Heart left ventricle (tissue), 16 donors: ENCODE results near the gene EYA4. TPM values are rescaled to one million over a fixed set of nuclear protein-coding genes. Genes with fewer than 3 reads are reported as not detected.
A peak's percentile ranks its signal among the peaks of the same experiment; 100 is the strongest.

Experiments
- ATAC-seq, 4 donors: fragments of 200-7000 bp; cut with Tn5 transposase; one replicate each; pipeline ENCODE4 v1.9.1; 2020 to 2022; ENCODE audit warnings: moderate library complexity in 4 of 4, mild to moderate bottlenecking in 3 of 4, moderate number of reproducible peaks in 1 of 4
- DNase-seq, 5 donors: peaks; one replicate each; pipeline ENCODE4 v3.0.0-alpha.2; 2020
- H3K27ac ChIP-seq, 12 donors: fragments of 200-600 bp; sonication (generic) in 4 of 12; one replicate each; pipeline versions ENCODE4 v1.5.0 to v1.8.0; 2016 to 2022; ENCODE audit warnings: mild to moderate bottlenecking in 2 of 12
- H3K27me3 ChIP-seq, 9 donors: fragments of 200-600 bp; sonication (generic) in 2 of 9; one replicate each; pipeline versions ENCODE4 v1.5.1 to v1.8.0; 2016 to 2022; ENCODE audit warnings: mild to moderate bottlenecking in 3 of 9
- H3K36me3 ChIP-seq, 9 donors: fragments of 200-600 bp; sonication (generic) in 2 of 9; one replicate each; pipeline versions ENCODE4 v1.5.0 to v1.8.0; 2018 to 2022; ENCODE audit warnings: mild to moderate bottlenecking in 2 of 9
- H3K4me1 ChIP-seq, 12 donors: fragments of 200-600 bp; sonication (generic) in 4 of 12; one replicate each; pipeline versions ENCODE4 v1.5.0 to v1.8.0; 2016 to 2022; ENCODE audit warnings: mild to moderate bottlenecking in 3 of 12
- H3K4me3 ChIP-seq, 12 donors: fragments of 200-600 bp; sonication (generic) in 4 of 12; one replicate each; pipeline versions ENCODE4 v1.5.0 to v1.8.0; 2017 to 2022; ENCODE audit warnings: mild to moderate bottlenecking in 9 of 12, moderate library complexity in 4 of 12
- H3K9me3 ChIP-seq, 12 donors: fragments of 200-600 bp; sonication (generic) in 4 of 12; one replicate each; pipeline versions ENCODE4 v1.5.0 to v1.8.0; 2016 to 2022; ENCODE audit warnings: mild to moderate bottlenecking in 1 of 12
- POLR2A ChIP-seq, 2 donors: fragments of 450-650 bp; IDR thresholded peaks; one replicate each; pipeline ENCODE4 v1.6.1; 2017; ENCODE audit warnings: antibody characterized with exemption in 2 of 2, mild to moderate bottlenecking in 2 of 2, moderate library complexity in 2 of 2
- WGBS, 4 donors: extraction: QIAGEN DNeasy Blood & Tissue Kit in 2 of 4; methylation state at CpG; one replicate each; pipeline versions ENCODE4 v1.1.5 to v1.1.7; 2013 to 2018; 5-methylcytosine and 5-hydroxymethylcytosine counted together
- intact Hi-C, 10 donors: fragments of 100-400 bp; cut with DNase I; formaldehyde crosslinking; loops; one replicate each; pipeline versions ENCODE4 v1.11.1 to v1.14.2; 2022
- polyA plus RNA-seq, 2 donors: library from polyadenylated mRNA; stranded (reverse); fragments of 200-250 nt; gene quantifications; one replicate each; pipeline ENCODE4 v1.2.3, GENCODE V29; 2013
- total RNA-seq, 9 donors: library from RNA; depleted of rRNA in 2 of 9; stranded (reverse); fragments of >200 nt in 2 of 9; fragmentation: NEBNext Ultra II Directional in 3 of 9; extraction: Animal tissue kit (Norgen Biotek cat#: 25700) in 3 of 9; gene quantifications; one replicate each; pipeline versions ENCODE4 v1.1.0 to v1.2.4, GENCODE V29; 2016 to 2023
- TF ChIP-seq, protein P1 (sequence below), 12 donors: fragments of 200-600 bp; sonication (generic) in 4 of 12; IDR thresholded peaks; one replicate each; pipeline versions ENCODE4 v1.5.0 to v1.8.0; 2018 to 2022; ENCODE audit warnings: antibody characterized with exemption in 12 of 12, mild to moderate bottlenecking in 5 of 12
- donor health status: ischemic (EF 13 %, LVEDD 7.1; RV severe dilation, severe dysfunction).
- donor health status: healthy with polysubstance abuse.
- donor health status: DM: no; HTN: yes; CAD: no.
- donor health status: DM: no; HTN: no; CAD: no.
- donor health status: ischemic (EF 25% LVEDD 6.9; RV normal size, moderate dysfunction).
- donor health status: ischemic (EF 25% LVEDD 5.7; RV mildly dilated, moderate dysfunction).
- donor health status: healthy.
- donor health status: DM: yes; HTN: yes; CAD: no.
- donor health status: ischemic (EF 35%, LVEDD 5.7; RV mildly dilated, moderate dysfunction).
- donor health status: nonischemic (EF 11% LVEDD 7.7; RV severe dilation, severe dysfunction).
- donor health status: DM: yes; HTN: yes; CAD: no.
- donor health status: PGD.
- donor health status: ischemic (EF 29% LVEDD 5.4; RV normal size, mild dysfunction).
- donor health status: nonischemic (EF 23%, LVEDD 6.1; RV moderate dilation, normal function).

The EYA4 gene
- total and polyA plus RNA-seq, 11 donors: 3.6 to 29.6 (median 21.7) TPM

DNA sequence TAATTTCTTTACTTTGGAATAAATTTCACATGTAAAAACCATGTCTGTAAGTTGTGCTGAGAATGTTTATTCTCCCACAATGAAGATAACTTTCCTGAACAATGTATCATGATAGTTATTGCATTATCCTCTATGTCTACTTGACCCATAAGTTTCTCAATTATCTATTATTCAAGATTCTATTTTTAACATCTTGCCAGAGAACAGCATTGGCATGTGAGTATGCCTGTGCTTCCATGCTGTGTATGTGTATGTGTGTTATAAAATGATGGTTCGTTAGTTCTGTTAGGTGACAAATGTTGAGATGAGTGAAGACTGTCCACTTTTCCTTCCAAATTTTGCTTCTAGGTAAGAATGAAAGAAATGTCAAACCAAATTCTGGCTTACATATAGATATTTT is 111.9 kb downstream of the EYA4 start:
- Histone ChIP-seq H3K4me3 (no peak overlapping the region), H3K36me3 (no peaks in the 10 kb centered on the region), H3K4me1 (peaks cover 0 to 15% (median 0%) of the 10 kb centered on the region in 12 donors), H3K27me3 (no peaks in the 10 kb centered on the region), H3K9me3 (no peaks in the 10 kb centered on the region), H3K27ac (no peak overlapping the region)
- WGBS, 4 donors: 0 to 52% (median 35%) methylated on average over 1 of the region's 1 CpG
- no peak for DNase-seq
- intact Hi-C loops: no loop called here
- TF ChIP-seq POLR2A (IDR thresholded peaks at IDR 0.05): no peak
- TF ChIP-seq, protein P1, sequence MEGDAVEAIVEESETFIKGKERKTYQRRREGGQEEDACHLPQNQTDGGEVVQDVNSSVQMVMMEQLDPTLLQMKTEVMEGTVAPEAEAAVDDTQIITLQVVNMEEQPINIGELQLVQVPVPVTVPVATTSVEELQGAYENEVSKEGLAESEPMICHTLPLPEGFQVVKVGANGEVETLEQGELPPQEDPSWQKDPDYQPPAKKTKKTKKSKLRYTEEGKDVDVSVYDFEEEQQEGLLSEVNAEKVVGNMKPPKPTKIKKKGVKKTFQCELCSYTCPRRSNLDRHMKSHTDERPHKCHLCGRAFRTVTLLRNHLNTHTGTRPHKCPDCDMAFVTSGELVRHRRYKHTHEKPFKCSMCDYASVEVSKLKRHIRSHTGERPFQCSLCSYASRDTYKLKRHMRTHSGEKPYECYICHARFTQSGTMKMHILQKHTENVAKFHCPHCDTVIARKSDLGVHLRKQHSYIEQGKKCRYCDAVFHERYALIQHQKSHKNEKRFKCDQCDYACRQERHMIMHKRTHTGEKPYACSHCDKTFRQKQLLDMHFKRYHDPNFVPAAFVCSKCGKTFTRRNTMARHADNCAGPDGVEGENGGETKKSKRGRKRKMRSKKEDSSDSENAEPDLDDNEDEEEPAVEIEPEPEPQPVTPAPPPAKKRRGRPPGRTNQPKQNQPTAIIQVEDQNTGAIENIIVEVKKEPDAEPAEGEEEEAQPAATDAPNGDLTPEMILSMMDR (IDR thresholded peaks at IDR 0.05): no peak
- ATAC-seq: no peak

DNA sequence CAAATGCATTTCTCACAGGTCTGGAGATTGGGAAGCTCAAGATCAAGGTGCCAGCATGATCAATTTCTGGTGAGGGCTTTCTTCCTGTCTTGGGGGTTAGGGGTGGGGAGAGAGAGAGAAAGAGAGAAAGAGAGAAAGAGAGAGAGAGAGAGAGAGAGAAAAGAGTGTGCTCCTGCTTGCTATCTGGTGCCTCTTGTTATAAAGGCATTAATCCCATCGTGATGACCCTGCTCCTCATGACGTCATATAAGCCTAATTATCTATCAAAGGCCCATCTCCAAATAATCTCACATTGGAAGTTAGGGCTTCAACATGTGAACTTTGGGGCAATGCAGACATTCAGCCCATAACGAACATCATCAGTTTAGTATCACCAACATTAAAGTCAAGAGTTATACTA is 114.8 kb downstream of the EYA4 start:
- peaks cover 0 to 28% (median 0%) of the 10 kb centered on the region in 12 donors for H3K4me1 ChIP-seq
- H3K27me3 ChIP-seq: no peaks in the 10 kb centered on the region
- TF ChIP-seq POLR2A (IDR thresholded peaks at IDR 0.05): no peak
- TF ChIP-seq, protein P1 (IDR thresholded peaks at IDR 0.05): no peak
- ATAC-seq (no peak), DNase-seq (no peak)
- no peak overlapping the region for H3K4me3 ChIP-seq
- intact Hi-C loops: no loop called here
- H3K9me3 ChIP-seq: no peaks in the 10 kb centered on the region
- H3K36me3 ChIP-seq: no peaks in the 10 kb centered on the region
- no peak overlapping the region for H3K27ac ChIP-seq
- WGBS, 4 donors: 72 to 88% (median 75%) methylated on average over 3 of the region's 3 CpGs

DNA sequence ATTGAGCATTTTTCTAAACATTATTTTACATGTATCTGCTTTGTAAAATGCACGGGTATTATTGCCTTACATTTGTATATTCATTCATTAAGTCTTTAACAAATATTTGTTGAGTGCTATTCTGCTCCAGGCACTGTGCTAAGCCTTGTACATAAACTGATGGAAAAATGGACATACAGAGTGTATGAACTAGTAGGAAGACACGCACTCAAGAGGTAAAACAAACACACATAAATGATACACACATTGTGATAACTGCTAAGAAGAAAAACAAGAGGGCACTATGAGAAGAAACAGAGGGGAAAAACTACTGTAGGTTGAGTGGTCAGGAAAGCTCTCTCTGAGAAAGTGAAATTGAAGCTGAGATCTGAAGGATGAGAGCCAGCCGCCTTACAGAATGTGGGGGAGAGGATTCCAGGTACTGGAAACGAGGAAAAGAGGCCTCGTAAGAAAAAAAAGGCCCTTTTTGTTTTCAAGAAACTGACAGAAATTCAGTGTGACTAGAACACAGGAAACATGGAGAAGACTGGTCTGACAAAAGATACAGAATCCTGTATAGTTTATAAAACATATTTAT is 117.5 kb downstream of the EYA4 start:
- WGBS, 4 donors: 67 to 74% (median 72%) methylated on average over 5 of the region's 5 CpGs

DNA sequence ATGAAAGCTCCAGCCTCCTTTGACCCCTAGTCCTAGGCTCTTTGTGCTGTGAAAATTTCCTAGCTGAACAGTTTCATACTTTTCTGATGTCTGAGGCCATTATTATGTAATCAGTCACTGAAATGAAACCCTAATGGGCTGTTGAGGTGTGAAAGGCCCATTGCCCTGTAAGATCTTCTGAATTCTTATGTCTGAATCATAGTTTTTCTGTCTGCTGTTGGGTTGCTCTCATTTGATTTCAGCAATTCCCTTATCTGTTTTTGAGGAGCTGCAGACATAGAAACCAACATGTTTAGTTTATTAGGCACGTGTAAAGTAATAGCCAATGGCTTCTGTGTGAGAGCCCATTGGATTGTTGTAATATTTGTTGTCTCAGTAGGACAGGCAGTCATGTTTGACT is 118.1 kb downstream of the EYA4 start:
- peak overlapping the region in 4 of 12 donors; percentile 31 to 69 (median 64) for H3K27ac ChIP-seq
- no peaks in the 10 kb centered on the region for H3K27me3 ChIP-seq
- no peak for TF ChIP-seq POLR2A (IDR thresholded peaks at IDR 0.05)
- TF ChIP-seq, protein P1 (IDR thresholded peaks at IDR 0.05): no peak
- 44 to 62% (median 53%) methylated on average over 1 of the region's 1 CpG for WGBS, 4 donors
- no peak overlapping the region for H3K4me3 ChIP-seq
- intact Hi-C loops: no loop called here
- H3K9me3 ChIP-seq: no peaks in the 10 kb centered on the region
- DNase-seq (no peak), ATAC-seq (no peak)
- peaks cover 0 to 19% (median 0%) of the 10 kb centered on the region in 12 donors for H3K4me1 ChIP-seq
- H3K36me3 ChIP-seq: no peaks in the 10 kb centered on the region

More for the DNA sequence above, 117.5 kb downstream of the EYA4 start:
- H3K4me3 ChIP-seq: no peak overlapping the region
- H3K4me1 ChIP-seq: peaks cover 0 to 19% (median 0%) of the 10 kb centered on the region in 12 donors
- H3K27me3 ChIP-seq: no peaks in the 10 kb centered on the region
- no peak for ATAC-seq
- H3K27ac ChIP-seq: peak overlapping the region in 2 of 12 donors; percentile 31 to 62
- intact Hi-C loops: no loop called here
- no peaks in the 10 kb centered on the region for H3K36me3 ChIP-seq
- TF ChIP-seq, protein P1 (IDR thresholded peaks at IDR 0.05): no peak
- no peak for TF ChIP-seq POLR2A (IDR thresholded peaks at IDR 0.05)
- DNase-seq: no peak
- H3K9me3 ChIP-seq: no peaks in the 10 kb centered on the region
